D721Med (cell line): ENCODE data around the gene SERPINE2.

Source experiments
- DNase-seq: peaks from one replicate; pipeline ENCODE4 v3.0.0; 2011; ENCODE audit warnings: low spot score; ENCODE audit not compliant: insufficient read length
- FAIRE-seq: peaks from 2 replicates; lab custom pipeline; 2011; peaks lifted over from hg19 to GRCh38; lab: Jason Lieb, UNC
- TF ChIP-seq, protein P1 (sequence below): IDR thresholded peaks from 2 replicates; pipeline ENCODE4 v1.5.1; 2012; ENCODE audit warnings: mild to moderate bottlenecking, control low read depth; ENCODE audit not compliant: insufficient read depth; ENCODE audit errors: missing control alignments

Gene SERPINE2

GRCh38 chr2:224062481-224063297 is 23.6 kb upstream of the SERPINE2 start:
- TF ChIP-seq, protein P1, sequence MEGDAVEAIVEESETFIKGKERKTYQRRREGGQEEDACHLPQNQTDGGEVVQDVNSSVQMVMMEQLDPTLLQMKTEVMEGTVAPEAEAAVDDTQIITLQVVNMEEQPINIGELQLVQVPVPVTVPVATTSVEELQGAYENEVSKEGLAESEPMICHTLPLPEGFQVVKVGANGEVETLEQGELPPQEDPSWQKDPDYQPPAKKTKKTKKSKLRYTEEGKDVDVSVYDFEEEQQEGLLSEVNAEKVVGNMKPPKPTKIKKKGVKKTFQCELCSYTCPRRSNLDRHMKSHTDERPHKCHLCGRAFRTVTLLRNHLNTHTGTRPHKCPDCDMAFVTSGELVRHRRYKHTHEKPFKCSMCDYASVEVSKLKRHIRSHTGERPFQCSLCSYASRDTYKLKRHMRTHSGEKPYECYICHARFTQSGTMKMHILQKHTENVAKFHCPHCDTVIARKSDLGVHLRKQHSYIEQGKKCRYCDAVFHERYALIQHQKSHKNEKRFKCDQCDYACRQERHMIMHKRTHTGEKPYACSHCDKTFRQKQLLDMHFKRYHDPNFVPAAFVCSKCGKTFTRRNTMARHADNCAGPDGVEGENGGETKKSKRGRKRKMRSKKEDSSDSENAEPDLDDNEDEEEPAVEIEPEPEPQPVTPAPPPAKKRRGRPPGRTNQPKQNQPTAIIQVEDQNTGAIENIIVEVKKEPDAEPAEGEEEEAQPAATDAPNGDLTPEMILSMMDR = peak; percentile 5
- FAIRE-seq (no peak), DNase-seq (no peak)

DNA sequence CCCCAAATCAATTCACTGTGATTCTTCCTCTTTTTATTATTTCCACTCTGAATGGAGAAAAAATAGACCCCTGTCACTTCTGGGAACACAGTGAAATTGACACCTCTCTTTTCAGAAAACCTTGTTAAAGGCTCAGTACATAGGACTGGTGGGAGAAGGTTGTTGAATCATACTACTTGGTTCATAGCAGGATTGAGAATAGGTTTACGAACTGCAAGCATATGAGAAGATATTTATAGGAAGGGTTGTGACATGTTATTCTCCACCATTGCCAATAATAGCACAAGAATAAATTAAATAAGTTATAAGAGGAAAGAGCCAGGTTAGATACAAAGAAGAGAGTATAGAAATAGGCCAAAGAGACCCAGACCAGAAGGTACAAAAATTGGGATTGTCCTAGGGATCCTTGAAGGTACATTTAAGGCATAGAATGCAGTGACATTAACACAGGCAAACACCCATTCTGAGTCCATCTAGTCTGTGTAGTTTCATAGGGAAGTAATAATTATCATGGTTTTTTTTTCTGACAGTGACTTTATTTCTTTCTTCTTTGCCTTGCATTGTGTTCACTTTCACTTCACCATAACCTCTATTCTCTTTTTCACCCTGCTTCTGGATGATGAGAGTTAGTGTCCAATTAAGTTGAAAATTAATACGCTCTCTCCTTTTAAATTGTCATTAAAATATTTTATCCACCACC is 21.8 kb upstream of the SERPINE2 start:
- FAIRE-seq (no peak), DNase-seq (no peak)
- TF ChIP-seq, protein P1 = no peak

GRCh38 chr2:224059178-224059577 is 20.1 kb upstream of the SERPINE2 start:
- TF ChIP-seq, protein P1 = no peak
- FAIRE-seq (no peak), DNase-seq (no peak)

DNA sequence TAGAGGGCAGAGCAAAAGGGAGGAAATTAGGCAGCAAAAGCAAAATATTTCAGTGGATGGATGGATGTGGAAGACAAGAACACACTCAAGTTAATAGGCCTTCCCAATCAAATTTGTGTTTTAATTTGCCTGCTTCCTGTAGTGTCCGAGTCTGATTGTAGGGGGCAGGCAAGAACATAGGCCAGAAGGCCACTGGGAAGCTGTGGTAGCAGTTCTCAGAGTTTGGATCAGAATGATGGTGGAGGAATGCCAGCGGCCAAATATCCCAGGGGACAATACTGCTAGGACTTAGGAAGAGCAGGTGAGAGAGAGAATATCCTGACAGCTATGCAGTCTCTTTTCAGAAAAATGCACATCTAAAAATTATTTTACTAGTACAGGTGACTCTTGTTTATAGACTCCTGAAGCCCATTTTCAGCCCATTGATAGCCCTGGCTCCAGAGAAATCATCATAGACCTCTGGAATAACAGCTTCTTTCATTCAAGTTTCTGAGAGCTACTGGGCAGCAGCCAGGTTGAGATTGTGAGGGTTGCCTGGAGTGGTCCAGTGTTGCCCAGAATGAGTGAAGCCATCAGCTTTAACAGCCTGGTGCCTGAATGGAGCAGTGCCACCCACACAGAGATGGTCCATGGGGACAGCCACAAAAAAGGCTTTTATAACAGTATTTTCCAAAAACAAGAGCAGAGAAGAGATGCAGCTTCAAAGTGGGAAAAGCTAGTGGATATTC is 19.1 kb upstream of the SERPINE2 start:
- FAIRE-seq = no peak
- DNase-seq = no peak
- TF ChIP-seq, protein P1 = no peak

- DNase-seq = no peak
- FAIRE-seq = no peak
- TF ChIP-seq, protein P1 = no peak
Measured at GRCh38 chr2:224056889-224057288, 17.8 kb upstream of the SERPINE2 start.

GRCh38 chr2:224055101-224055500 is 16.0 kb upstream of the SERPINE2 start:
- no peak for DNase-seq
- TF ChIP-seq, protein P1 = no peak
- no peak for FAIRE-seq
